ENCODE measurements around the gene QPRT. TPM values are rescaled to one million over a fixed set of nuclear protein-coding genes. Genes with fewer than 3 reads are reported as not detected.

QPRT gene
- total RNA-seq, 1 experiment from 2014 or later = 27.9 TPM

- H3K27me3 ChIP-seq (ENCODE audit: control insufficient read depth, insufficient read depth, low read length) = no peaks in the 10 kb centered on the region
- no peaks in the 10 kb centered on the region for H3K9me3 ChIP-seq (ENCODE audit: control insufficient read depth, insufficient read depth, low read depth, low read length)
- ChIA-PET CTCF (no interaction called here), POLR2A (no interaction called here)
- H3K36me3 ChIP-seq (ENCODE audit: control insufficient read depth, insufficient read depth, low read length) = no peaks in the 10 kb centered on the region
- intact Hi-C loops (cut with micrococcal nuclease; ENCODE audit: unreplicated experiment) (no loop called here), in situ Hi-C loops (cut with HindIII; ENCODE audit: low pct_unique_long_range_greater_than_20kb, low sequenced_read_pairs) (no loop called here)
- ATAC-seq = peak; percentile 92
- peak; percentile 38 for DNase-seq (ENCODE audit: low read depth, low spot score)
- no TSS peak for BruUV-seq (replicated peaks)
- peaks cover 3% of the 10 kb centered on the region; the same call in 1 of the 2 replicates for H3K4me1 ChIP-seq (ENCODE audit: control insufficient read depth, insufficient read depth, low read length)
- no peak for TF ChIP-seq POLR2AphosphoS5 (IDR thresholded peaks at IDR 0.05; ENCODE audit: low read depth, low read length)
- TF ChIP-seq, protein P1, sequence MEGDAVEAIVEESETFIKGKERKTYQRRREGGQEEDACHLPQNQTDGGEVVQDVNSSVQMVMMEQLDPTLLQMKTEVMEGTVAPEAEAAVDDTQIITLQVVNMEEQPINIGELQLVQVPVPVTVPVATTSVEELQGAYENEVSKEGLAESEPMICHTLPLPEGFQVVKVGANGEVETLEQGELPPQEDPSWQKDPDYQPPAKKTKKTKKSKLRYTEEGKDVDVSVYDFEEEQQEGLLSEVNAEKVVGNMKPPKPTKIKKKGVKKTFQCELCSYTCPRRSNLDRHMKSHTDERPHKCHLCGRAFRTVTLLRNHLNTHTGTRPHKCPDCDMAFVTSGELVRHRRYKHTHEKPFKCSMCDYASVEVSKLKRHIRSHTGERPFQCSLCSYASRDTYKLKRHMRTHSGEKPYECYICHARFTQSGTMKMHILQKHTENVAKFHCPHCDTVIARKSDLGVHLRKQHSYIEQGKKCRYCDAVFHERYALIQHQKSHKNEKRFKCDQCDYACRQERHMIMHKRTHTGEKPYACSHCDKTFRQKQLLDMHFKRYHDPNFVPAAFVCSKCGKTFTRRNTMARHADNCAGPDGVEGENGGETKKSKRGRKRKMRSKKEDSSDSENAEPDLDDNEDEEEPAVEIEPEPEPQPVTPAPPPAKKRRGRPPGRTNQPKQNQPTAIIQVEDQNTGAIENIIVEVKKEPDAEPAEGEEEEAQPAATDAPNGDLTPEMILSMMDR (IDR thresholded peaks at IDR 0.05) = peak; percentile 71
- no peak overlapping the region for H3K27ac ChIP-seq (ENCODE audit: low read length)
- H3K4me3 ChIP-seq (ENCODE audit: low read depth in 2 of 2, low read length in 2 of 2) = no peak overlapping the region
Observed at GRCh38 chr16:29710227-29711219, 31.5 kb downstream of the QPRT start.

DNA sequence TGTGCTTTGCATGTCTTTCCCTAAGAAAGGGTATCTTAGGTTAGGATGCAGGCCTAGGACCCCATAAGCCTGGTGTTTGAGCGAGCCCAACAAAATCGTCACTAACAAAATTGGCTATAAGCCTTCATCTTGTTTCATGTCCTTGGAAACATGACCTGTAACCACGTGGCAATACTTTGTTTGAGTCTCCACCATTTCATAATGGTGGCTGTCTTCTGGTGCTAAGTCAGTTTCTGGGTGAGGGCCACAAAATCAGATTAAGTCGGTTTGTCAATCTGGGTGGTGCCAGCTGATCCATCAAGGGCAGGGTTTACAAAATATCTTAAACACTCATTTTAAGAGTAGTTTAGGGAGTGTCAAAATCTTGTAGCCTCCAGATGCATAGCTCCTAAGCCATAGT lies 33.8 kb downstream of the QPRT start:
- in situ Hi-C loops (cut with HindIII; ENCODE audit: low pct_unique_long_range_greater_than_20kb, low sequenced_read_pairs) = no loop called here
- intact Hi-C loops (cut with micrococcal nuclease; ENCODE audit: unreplicated experiment) = no loop called here
- no peaks in the 10 kb centered on the region for H3K9me3 ChIP-seq (ENCODE audit: control insufficient read depth, insufficient read depth, low read depth, low read length)
- DNase-seq (ENCODE audit: low read depth, low spot score) (no peak), ATAC-seq (no peak)
- no TSS peak for BruUV-seq (replicated peaks)
- H3K27ac ChIP-seq (ENCODE audit: low read length) = no peak overlapping the region
- ChIA-PET POLR2A (no interaction called here), CTCF (interaction anchor here (0.6 kb wide), 1 partner anchor 62 kb away, joined by 7 read pairs; no protein-coding TSS in a partner anchor)
- peaks cover 3% of the 10 kb centered on the region; the same call in 1 of the 2 replicates for H3K4me1 ChIP-seq (ENCODE audit: control insufficient read depth, insufficient read depth, low read length)
- H3K27me3 ChIP-seq (ENCODE audit: control insufficient read depth, insufficient read depth, low read length) = no peaks in the 10 kb centered on the region
- no peak overlapping the region for H3K4me3 ChIP-seq (ENCODE audit: low read depth in 2 of 2, low read length in 2 of 2)
- TF ChIP-seq TCF7L2 (IDR thresholded peaks at IDR 0.05; ENCODE audit: low read depth, low read length) = no peak
- TF ChIP-seq, protein P1 (IDR thresholded peaks at IDR 0.05) = no peak
- TF ChIP-seq SIN3A (IDR thresholded peaks at IDR 0.05; ENCODE audit: borderline replicate concordance, insufficient read depth, low read depth, low read length) = no peak
- TF ChIP-seq POLR2AphosphoS5 (IDR thresholded peaks at IDR 0.05; ENCODE audit: low read depth, low read length) = no peak
- TF ChIP-seq, protein P2, sequence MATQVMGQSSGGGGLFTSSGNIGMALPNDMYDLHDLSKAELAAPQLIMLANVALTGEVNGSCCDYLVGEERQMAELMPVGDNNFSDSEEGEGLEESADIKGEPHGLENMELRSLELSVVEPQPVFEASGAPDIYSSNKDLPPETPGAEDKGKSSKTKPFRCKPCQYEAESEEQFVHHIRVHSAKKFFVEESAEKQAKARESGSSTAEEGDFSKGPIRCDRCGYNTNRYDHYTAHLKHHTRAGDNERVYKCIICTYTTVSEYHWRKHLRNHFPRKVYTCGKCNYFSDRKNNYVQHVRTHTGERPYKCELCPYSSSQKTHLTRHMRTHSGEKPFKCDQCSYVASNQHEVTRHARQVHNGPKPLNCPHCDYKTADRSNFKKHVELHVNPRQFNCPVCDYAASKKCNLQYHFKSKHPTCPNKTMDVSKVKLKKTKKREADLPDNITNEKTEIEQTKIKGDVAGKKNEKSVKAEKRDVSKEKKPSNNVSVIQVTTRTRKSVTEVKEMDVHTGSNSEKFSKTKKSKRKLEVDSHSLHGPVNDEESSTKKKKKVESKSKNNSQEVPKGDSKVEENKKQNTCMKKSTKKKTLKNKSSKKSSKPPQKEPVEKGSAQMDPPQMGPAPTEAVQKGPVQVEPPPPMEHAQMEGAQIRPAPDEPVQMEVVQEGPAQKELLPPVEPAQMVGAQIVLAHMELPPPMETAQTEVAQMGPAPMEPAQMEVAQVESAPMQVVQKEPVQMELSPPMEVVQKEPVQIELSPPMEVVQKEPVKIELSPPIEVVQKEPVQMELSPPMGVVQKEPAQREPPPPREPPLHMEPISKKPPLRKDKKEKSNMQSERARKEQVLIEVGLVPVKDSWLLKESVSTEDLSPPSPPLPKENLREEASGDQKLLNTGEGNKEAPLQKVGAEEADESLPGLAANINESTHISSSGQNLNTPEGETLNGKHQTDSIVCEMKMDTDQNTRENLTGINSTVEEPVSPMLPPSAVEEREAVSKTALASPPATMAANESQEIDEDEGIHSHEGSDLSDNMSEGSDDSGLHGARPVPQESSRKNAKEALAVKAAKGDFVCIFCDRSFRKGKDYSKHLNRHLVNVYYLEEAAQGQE (IDR thresholded peaks at IDR 0.05; ENCODE audit: insufficient read depth in 1 of 2, low read depth in 2 of 2, low read length in 1 of 2) = no peak
- no peaks in the 10 kb centered on the region for H3K36me3 ChIP-seq (ENCODE audit: control insufficient read depth, insufficient read depth, low read length)
